ENCODE data around the gene GKN2. TPM values are rescaled to one million over a fixed set of nuclear protein-coding genes. Genes with fewer than 3 reads are reported as not detected.
A peak's percentile ranks its signal among the peaks of the same experiment; 100 is the strongest.

GKN2 gene
- total RNA-seq, 1 donor from 2014 or later = not detected

DNA sequence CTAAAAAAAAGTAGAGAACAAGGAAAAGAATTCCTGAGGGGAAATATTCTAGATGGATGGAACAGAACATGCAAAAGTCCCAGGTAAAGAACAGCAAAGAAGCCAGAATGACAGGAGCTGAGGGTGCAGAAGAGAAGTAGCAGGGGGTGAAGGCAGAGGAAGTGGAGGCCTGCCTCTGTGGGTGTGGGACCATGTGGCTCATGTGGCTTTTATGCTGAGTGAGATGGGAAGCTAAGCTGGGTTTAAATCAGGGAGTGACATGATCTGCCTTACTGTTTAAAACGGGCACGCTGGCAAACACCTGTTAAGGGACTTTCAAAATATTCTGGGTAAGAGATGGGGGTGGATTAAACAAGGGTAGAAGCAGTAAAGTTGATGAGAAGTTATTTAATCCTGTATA, 40.0 kb downstream of the GKN2 start:
- Histone ChIP-seq H3K36me3 (ENCODE audit: control insufficient read depth in 3 of 3, insufficient read depth in 3 of 3, low read length in 3 of 3) (no peaks in the 10 kb centered on the region), H3K4me3 (ENCODE audit: low read length in 3 of 3) (no peak overlapping the region), H3K9ac (ENCODE audit: low read depth in 1 of 3, low read length in 3 of 3) (no peak overlapping the region), H3K4me1 (ENCODE audit: control insufficient read depth in 3 of 3, insufficient read depth in 3 of 3, low read length in 3 of 3) (peaks cover 5 to 9% (median 6%) of the 10 kb centered on the region in 3 donors), H3K9me3 (ENCODE audit: control insufficient read depth in 3 of 3, low read length in 3 of 3) (no peaks in the 10 kb centered on the region), H3K27me3 (ENCODE audit: control insufficient read depth in 3 of 3, insufficient read depth in 3 of 3, low read length in 3 of 3) (no peaks in the 10 kb centered on the region), H3K27ac (ENCODE audit: low read depth, low read length) (no peak overlapping the region)

DNA sequence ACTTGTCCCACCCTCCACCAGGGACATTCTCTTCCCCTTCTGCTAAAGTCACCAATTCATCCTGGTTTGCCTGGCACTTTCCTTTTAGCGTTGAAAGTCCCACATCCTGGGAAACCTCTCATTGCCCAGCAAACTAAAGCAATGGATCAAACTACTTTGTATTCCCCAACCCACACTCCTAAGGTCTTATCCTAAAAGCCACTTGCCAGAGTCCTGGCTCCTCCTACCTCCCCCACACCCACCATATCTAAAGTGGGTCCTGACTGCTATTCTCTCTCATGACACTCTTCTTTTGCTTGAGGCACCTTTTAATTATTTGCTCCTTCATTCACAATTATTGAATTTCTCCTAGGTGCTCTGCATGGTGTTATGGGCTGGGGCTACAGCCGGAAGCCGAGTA, 40.6 kb downstream of the GKN2 start:
- Histone ChIP-seq H3K9ac (ENCODE audit: low read depth in 1 of 3, low read length in 3 of 3) (no peak overlapping the region), H3K4me3 (ENCODE audit: low read length in 3 of 3) (no peak overlapping the region), H3K36me3 (ENCODE audit: control insufficient read depth in 3 of 3, insufficient read depth in 3 of 3, low read length in 3 of 3) (no peaks in the 10 kb centered on the region), H3K27ac (ENCODE audit: low read depth, low read length) (no peak overlapping the region), H3K27me3 (ENCODE audit: control insufficient read depth in 3 of 3, insufficient read depth in 3 of 3, low read length in 3 of 3) (no peaks in the 10 kb centered on the region), H3K4me1 (ENCODE audit: control insufficient read depth in 3 of 3, insufficient read depth in 3 of 3, low read length in 3 of 3) (peaks cover 5 to 9% (median 6%) of the 10 kb centered on the region in 3 donors), H3K9me3 (ENCODE audit: control insufficient read depth in 3 of 3, low read length in 3 of 3) (no peaks in the 10 kb centered on the region)

DNA sequence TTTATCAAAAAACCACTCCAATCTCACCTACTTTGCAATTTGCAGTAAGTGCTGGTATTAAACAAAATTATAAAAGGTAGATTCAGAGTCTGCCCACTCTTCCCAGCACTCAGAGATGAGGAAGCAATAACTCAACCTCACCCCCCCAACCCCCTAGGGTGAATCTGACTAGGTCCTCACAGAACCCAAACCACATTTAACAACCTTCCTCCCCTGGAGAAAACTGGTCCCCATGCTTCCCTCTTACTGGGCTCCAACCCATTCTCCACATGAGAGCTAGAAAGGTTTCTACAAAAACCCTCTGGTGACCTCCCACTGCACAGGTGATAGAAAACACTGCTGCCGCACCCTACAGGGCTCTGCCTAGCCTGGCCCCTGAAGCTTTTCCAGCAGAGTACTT, 41.0 kb downstream of the GKN2 start:
- Histone ChIP-seq H3K27ac (ENCODE audit: low read depth, low read length) (no peak overlapping the region), H3K9ac (ENCODE audit: low read depth in 1 of 3, low read length in 3 of 3) (no peak overlapping the region)

DNA sequence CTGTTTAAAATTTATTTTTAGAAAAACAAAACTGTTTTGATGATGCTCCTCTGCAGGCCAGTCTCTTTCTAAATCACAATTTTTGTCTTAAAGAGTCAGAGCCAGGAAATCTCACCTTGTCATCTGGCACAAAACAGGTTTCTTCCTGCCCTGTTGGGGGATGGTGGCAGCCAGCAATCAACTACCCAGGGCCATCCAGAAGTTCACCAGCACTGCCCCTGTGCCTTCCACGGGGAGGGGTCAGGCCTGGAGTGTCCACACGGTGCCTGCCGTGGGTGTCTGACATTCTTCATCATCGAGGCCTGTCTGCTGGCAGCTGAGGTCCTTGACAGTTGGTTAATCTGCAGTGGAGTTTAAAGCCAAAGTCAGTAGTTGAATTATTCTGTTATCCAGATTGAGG, 41.4 kb downstream of the GKN2 start:
- H3K4me3 ChIP-seq (ENCODE audit: low read length in 3 of 3) = no peak overlapping the region
- no peaks in the 10 kb centered on the region for H3K27me3 ChIP-seq (ENCODE audit: control insufficient read depth in 3 of 3, insufficient read depth in 3 of 3, low read length in 3 of 3)
- no peaks in the 10 kb centered on the region for H3K36me3 ChIP-seq (ENCODE audit: control insufficient read depth in 3 of 3, insufficient read depth in 3 of 3, low read length in 3 of 3)
- H3K9ac ChIP-seq (ENCODE audit: low read depth in 1 of 3, low read length in 3 of 3) = no peak overlapping the region
- H3K4me1 ChIP-seq (ENCODE audit: control insufficient read depth in 3 of 3, insufficient read depth in 3 of 3, low read length in 3 of 3) = peaks cover 5 to 9% (median 6%) of the 10 kb centered on the region in 3 donors
- no peak overlapping the region for H3K27ac ChIP-seq (ENCODE audit: low read depth, low read length)
- H3K9me3 ChIP-seq (ENCODE audit: control insufficient read depth in 3 of 3, low read length in 3 of 3) = no peaks in the 10 kb centered on the region

More for the DNA sequence above, 41.0 kb downstream of the GKN2 start:
- H3K4me1 ChIP-seq (ENCODE audit: control insufficient read depth in 3 of 3, insufficient read depth in 3 of 3, low read length in 3 of 3) = peaks cover 5 to 9% (median 6%) of the 10 kb centered on the region in 3 donors
- H3K36me3 ChIP-seq (ENCODE audit: control insufficient read depth in 3 of 3, insufficient read depth in 3 of 3, low read length in 3 of 3) = no peaks in the 10 kb centered on the region
- no peak overlapping the region for H3K4me3 ChIP-seq (ENCODE audit: low read length in 3 of 3)
- H3K27me3 ChIP-seq (ENCODE audit: control insufficient read depth in 3 of 3, insufficient read depth in 3 of 3, low read length in 3 of 3) = no peaks in the 10 kb centered on the region
- H3K9me3 ChIP-seq (ENCODE audit: control insufficient read depth in 3 of 3, low read length in 3 of 3) = no peaks in the 10 kb centered on the region

DNA sequence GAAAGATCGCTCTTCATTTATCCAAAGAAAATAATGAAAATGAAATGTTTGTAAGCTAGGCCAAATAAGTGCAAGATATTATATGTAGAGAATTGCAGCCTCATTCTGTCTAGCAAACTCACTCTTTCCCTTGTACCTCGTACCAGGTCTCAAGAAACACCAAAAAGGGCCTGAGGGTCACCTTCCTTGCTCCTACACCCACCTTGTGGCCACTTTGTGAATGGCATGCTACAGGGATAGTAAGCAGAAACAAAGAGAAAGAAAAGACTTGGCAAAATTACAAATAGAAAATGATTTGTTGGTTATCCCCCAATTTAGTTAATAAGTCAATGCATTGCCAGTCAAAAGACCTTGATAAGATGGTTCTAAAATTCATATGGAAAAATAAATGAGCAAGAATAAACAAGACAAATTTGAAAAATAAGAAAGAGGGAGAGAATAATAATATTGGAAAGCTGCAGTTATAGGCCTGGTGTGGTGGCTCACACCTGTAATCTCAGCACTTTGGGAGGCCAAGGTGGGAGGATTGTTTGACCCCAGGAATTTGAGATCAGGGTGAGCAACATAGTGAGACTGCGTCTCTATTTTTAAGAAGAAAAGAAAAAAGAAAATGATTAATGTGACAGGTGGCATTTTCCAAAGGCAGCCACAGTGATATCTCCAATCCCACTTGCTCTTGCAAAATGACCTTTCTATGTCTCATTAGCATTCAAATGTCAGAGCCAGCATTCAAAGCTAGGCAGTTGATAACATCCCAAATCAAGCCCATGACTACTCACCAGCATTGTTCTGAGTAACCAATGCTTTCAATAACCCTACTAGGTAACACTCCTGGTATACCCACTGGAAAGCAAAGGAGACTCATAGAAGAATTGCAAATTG, 42.7 kb downstream of the GKN2 start:
- no peak overlapping the region for H3K27ac ChIP-seq (ENCODE audit: low read depth, low read length)
- no peaks in the 10 kb centered on the region for H3K36me3 ChIP-seq (ENCODE audit: control insufficient read depth in 3 of 3, insufficient read depth in 3 of 3, low read length in 3 of 3)
- no peaks in the 10 kb centered on the region for H3K9me3 ChIP-seq (ENCODE audit: control insufficient read depth in 3 of 3, low read length in 3 of 3)
- no peak overlapping the region for H3K4me3 ChIP-seq (ENCODE audit: low read length in 3 of 3)
- H3K9ac ChIP-seq (ENCODE audit: low read depth in 1 of 3, low read length in 3 of 3) = no peak overlapping the region
- no peaks in the 10 kb centered on the region for H3K27me3 ChIP-seq (ENCODE audit: control insufficient read depth in 3 of 3, insufficient read depth in 3 of 3, low read length in 3 of 3)
- H3K4me1 ChIP-seq (ENCODE audit: control insufficient read depth in 3 of 3, insufficient read depth in 3 of 3, low read length in 3 of 3) = peaks cover 5 to 9% (median 6%) of the 10 kb centered on the region in 3 donors

DNA sequence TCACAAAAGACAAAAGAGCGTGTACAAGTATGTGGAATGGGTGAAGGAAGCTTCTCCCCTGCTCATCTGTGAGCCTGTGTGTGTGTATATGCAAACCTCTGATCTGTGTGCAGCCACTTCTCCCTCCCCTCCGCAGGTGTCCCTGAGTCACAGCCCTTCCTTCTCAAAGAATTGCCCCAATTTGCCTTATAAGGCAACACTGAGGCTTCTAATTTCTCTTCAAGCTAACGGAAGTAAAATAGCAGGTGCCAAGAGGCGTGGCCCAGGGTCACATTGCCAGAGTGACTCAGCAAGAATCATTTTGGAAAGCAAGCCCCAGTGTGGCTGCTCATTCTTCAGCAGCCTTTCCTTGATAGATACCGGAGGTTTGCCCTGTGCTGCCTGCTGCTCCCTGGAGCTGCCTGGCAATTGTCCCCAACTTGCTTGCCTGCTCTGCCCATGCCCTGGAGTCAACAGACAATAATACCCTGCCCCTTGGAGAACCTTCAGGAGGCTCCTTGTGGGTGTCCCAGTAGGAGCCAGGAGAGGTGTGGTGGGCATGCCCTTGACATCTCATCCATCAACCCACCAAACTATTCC, 44.2 kb downstream of the GKN2 start:
- Histone ChIP-seq H3K27me3 (ENCODE audit: control insufficient read depth in 3 of 3, insufficient read depth in 3 of 3, low read length in 3 of 3) (no peaks in the 10 kb centered on the region), H3K36me3 (ENCODE audit: control insufficient read depth in 3 of 3, insufficient read depth in 3 of 3, low read length in 3 of 3) (no peaks in the 10 kb centered on the region), H3K4me3 (ENCODE audit: low read length in 3 of 3) (peak overlapping the region in 1 of 3 donors; percentile 52), H3K4me1 (ENCODE audit: control insufficient read depth in 3 of 3, insufficient read depth in 3 of 3, low read length in 3 of 3) (peaks cover 5 to 9% (median 6%) of the 10 kb centered on the region in 3 donors), H3K9me3 (ENCODE audit: control insufficient read depth in 3 of 3, low read length in 3 of 3) (no peaks in the 10 kb centered on the region), H3K9ac (ENCODE audit: low read depth in 1 of 3, low read length in 3 of 3) (no peak overlapping the region), H3K27ac (ENCODE audit: low read depth, low read length) (no peak overlapping the region)

DNA sequence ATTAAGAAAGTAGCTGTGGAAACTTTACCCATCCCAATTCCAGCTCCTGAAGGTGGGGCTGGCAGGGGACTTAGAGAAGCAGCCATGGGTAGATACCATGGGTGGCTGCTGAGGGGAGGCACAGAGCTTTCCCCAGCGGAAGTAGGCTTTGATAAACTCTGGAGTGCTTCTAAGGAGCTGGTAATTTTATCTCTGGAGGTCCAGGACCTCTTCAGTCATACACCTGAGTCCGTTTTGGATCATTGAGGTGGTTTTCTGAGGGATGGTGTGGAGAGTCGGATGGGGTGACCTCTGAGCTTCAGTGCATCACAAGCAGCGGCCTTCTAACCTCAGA, 44.8 kb downstream of the GKN2 start:
- no peak overlapping the region for H3K9ac ChIP-seq (ENCODE audit: low read depth in 1 of 3, low read length in 3 of 3)
- H3K36me3 ChIP-seq (ENCODE audit: control insufficient read depth in 3 of 3, insufficient read depth in 3 of 3, low read length in 3 of 3) = no peaks in the 10 kb centered on the region
- H3K9me3 ChIP-seq (ENCODE audit: control insufficient read depth in 3 of 3, low read length in 3 of 3) = no peaks in the 10 kb centered on the region
- H3K27me3 ChIP-seq (ENCODE audit: control insufficient read depth in 3 of 3, insufficient read depth in 3 of 3, low read length in 3 of 3) = no peaks in the 10 kb centered on the region
- H3K4me1 ChIP-seq (ENCODE audit: control insufficient read depth in 3 of 3, insufficient read depth in 3 of 3, low read length in 3 of 3) = peaks cover 5 to 9% (median 6%) of the 10 kb centered on the region in 3 donors
- no peak overlapping the region for H3K4me3 ChIP-seq (ENCODE audit: low read length in 3 of 3)
- no peak overlapping the region for H3K27ac ChIP-seq (ENCODE audit: low read depth, low read length)

DNA sequence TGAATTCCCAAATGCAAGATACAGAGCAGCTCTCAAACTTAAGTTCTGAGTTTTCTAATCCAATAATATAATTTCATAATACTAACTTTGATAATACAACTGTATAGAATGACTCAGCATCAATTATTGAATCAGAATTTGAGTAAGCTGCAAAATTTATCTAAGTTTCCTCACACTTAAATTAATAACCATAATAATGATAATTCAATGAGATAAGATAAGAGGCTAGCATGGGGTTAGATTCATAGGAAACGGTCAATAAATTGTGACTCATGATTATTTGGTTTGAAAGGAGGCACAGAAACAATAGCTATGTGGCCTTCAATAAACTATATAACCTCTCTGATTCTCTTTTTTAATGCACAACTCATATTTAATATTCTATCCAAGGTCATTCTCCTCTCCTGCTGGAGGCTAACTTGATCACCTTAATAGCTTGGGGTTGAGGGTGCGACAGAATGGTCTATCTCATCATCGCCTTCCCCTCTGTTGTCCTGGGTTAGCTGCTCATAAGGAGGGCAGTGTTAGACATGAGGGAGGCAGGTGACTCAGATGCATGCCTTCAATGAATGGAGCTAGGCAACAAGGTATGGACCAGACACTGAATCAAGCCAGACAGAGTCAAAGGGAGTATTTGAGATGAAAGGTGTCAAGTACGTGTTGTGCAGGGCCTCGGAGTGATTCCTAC, 45.3 kb downstream of the GKN2 start:
- Histone ChIP-seq H3K9ac (ENCODE audit: low read depth in 1 of 3, low read length in 3 of 3) (no peak overlapping the region), H3K4me1 (ENCODE audit: control insufficient read depth in 3 of 3, insufficient read depth in 3 of 3, low read length in 3 of 3) (peaks cover 5 to 9% (median 6%) of the 10 kb centered on the region in 3 donors), H3K27me3 (ENCODE audit: control insufficient read depth in 3 of 3, insufficient read depth in 3 of 3, low read length in 3 of 3) (no peaks in the 10 kb centered on the region), H3K27ac (ENCODE audit: low read depth, low read length) (no peak overlapping the region), H3K36me3 (ENCODE audit: control insufficient read depth in 3 of 3, insufficient read depth in 3 of 3, low read length in 3 of 3) (no peaks in the 10 kb centered on the region), H3K4me3 (ENCODE audit: low read length in 3 of 3) (no peak overlapping the region), H3K9me3 (ENCODE audit: control insufficient read depth in 3 of 3, low read length in 3 of 3) (no peaks in the 10 kb centered on the region)

DNA sequence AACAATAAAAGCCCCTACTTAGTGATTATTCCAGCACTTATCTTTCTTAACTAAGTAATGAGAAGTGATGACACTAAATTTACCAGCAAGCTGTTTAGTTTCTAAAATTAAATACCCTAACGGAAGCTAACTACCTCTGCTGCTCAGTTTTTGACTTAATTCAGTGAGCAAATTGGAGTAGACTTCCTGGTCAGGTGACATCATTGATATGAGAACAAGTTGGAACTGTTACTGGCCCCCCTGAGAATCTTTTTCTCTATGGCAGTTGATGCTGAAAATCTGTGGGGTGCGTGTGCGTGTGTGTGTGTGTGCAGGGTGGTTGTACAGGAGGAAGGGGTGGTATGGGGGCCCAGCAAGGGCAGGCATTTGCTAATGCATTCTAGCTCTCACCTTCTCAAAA, 46.0 kb downstream of the GKN2 start:
- no peak overlapping the region for H3K27ac ChIP-seq (ENCODE audit: low read depth, low read length)
- H3K9me3 ChIP-seq (ENCODE audit: control insufficient read depth in 3 of 3, low read length in 3 of 3) = no peaks in the 10 kb centered on the region
- H3K36me3 ChIP-seq (ENCODE audit: control insufficient read depth in 3 of 3, insufficient read depth in 3 of 3, low read length in 3 of 3) = no peaks in the 10 kb centered on the region
- no peaks in the 10 kb centered on the region for H3K27me3 ChIP-seq (ENCODE audit: control insufficient read depth in 3 of 3, insufficient read depth in 3 of 3, low read length in 3 of 3)
- H3K4me1 ChIP-seq (ENCODE audit: control insufficient read depth in 3 of 3, insufficient read depth in 3 of 3, low read length in 3 of 3) = peaks cover 5 to 9% (median 6%) of the 10 kb centered on the region in 3 donors
- no peak overlapping the region for H3K9ac ChIP-seq (ENCODE audit: low read depth in 1 of 3, low read length in 3 of 3)
- H3K4me3 ChIP-seq (ENCODE audit: low read length in 3 of 3) = no peak overlapping the region

DNA sequence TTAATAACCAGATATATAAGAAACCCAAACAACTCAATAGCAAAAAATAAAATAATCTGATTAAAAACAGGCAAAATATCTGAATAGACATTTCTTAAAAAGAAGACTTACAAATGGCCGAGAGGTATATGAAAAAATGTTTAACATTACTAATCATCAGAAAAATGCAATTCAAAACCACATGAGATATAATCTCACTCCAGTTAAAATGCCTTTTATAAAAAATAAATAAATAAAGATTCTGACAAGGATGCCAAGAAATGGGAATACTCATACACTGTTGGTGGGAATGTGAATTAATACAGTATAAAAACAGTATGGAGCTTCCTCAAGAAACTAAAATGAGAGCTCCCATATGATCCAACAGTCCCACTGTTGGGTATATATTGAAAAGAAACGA, 47.6 kb downstream of the GKN2 start:
- H3K4me1 ChIP-seq (ENCODE audit: control insufficient read depth in 3 of 3, insufficient read depth in 3 of 3, low read length in 3 of 3) = peaks cover 5 to 9% (median 6%) of the 10 kb centered on the region in 3 donors
- no peak overlapping the region for H3K27ac ChIP-seq (ENCODE audit: low read depth, low read length)
- no peaks in the 10 kb centered on the region for H3K36me3 ChIP-seq (ENCODE audit: control insufficient read depth in 3 of 3, insufficient read depth in 3 of 3, low read length in 3 of 3)
- no peak overlapping the region for H3K9ac ChIP-seq (ENCODE audit: low read depth in 1 of 3, low read length in 3 of 3)
- H3K9me3 ChIP-seq (ENCODE audit: control insufficient read depth in 3 of 3, low read length in 3 of 3) = peaks cover 0 to 7% (median 7%) of the 10 kb centered on the region in 3 donors
- no peaks in the 10 kb centered on the region for H3K27me3 ChIP-seq (ENCODE audit: control insufficient read depth in 3 of 3, insufficient read depth in 3 of 3, low read length in 3 of 3)
- no peak overlapping the region for H3K4me3 ChIP-seq (ENCODE audit: low read length in 3 of 3)

All from skeletal muscle tissue (tissue), 4 donors.